A673 (cell line): Measurements from ENCODE around the gene SCN2A. TPM values are rescaled to one million over a fixed set of nuclear protein-coding genes. Genes with fewer than 3 reads are reported as not detected.

ENCODE experiments used
- BruUV-seq: library from RNA; stranded (reverse); fragments of 400-500 nt; replicated peaks from 2 replicates; lab custom pipeline; 2021; lab: Mats Ljungman, UMichigan
- CTCF ChIA-PET: fragments of 300-600 bp; sonication (Branson Sonifier 250); formaldehyde crosslinking; loops from one replicate; lab custom pipeline; 2022; ENCODE audit warnings: antibody characterized with exemption; lab: Charles Lee
- POLR2A ChIA-PET: fragments of 300-600 bp; sonication (Branson Sonifier 250); formaldehyde crosslinking; loops from one replicate; lab custom pipeline; 2022; ENCODE audit warnings: antibody characterized with exemption; ENCODE audit not compliant: low non-redundant PET; lab: Charles Lee
- DNase-seq: peaks from one replicate; pipeline ENCODE4 v3.0.0-alpha.2; 2015; ENCODE audit warnings: low spot score
- H3K27ac ChIP-seq: fragments of 200-600 bp; sonication (generic); 2 replicates; pipeline ENCODE4 v1.5.1; 2016; ENCODE audit warnings: mixed run types, low read depth, mild to moderate bottlenecking, mixed read lengths, antibody characterized with exemption, low read length; ENCODE audit not compliant: poor library complexity, severe bottlenecking
- H3K27me3 ChIP-seq: fragments of 200-600 bp; sonication (generic); replicated peaks from 2 replicates; pipeline ENCODE4 v1.6.1; 2017; ENCODE audit warnings: mixed run types, low read depth, mild to moderate bottlenecking, mixed read lengths, antibody characterized with exemption, low read length; ENCODE audit not compliant: insufficient read depth, poor library complexity
- H3K36me3 ChIP-seq: fragments of 200-600 bp; sonication (generic); 2 replicates; pipeline ENCODE4 v1.6.1; 2016; ENCODE audit warnings: mixed run types, mild to moderate bottlenecking, mixed read lengths, antibody characterized with exemption, low read length; ENCODE audit not compliant: insufficient read depth, poor library complexity, severe bottlenecking
- H3K4me1 ChIP-seq: fragments of 200-600 bp; sonication (generic); 2 replicates; pipeline ENCODE4 v1.6.1; 2017; ENCODE audit warnings: mixed run types, mild to moderate bottlenecking, mixed read lengths, antibody characterized with exemption, low read length; ENCODE audit not compliant: insufficient read depth, poor library complexity, severe bottlenecking
- H3K4me3 ChIP-seq: fragments of 200-600 bp; sonication (generic); 2 replicates; pipeline ENCODE4 v1.5.1; 2016; ENCODE audit warnings: low read depth, mixed run types, mild to moderate bottlenecking, mixed read lengths, low read length; ENCODE audit not compliant: poor library complexity, severe bottlenecking
- H3K9me3 ChIP-seq: fragments of 200-600 bp; sonication (generic); 2 replicates; pipeline ENCODE4 v1.6.1; 2016; ENCODE audit warnings: mixed run types, low read depth, mild to moderate bottlenecking, mixed read lengths, antibody characterized with exemption, low read length; ENCODE audit not compliant: poor library complexity, severe bottlenecking
- EZH2 ChIP-seq: fragments of 200-600 bp; sonication (generic); IDR thresholded peaks from 2 replicates; pipeline ENCODE4 v1.6.1; 2017; ENCODE audit warnings: borderline replicate concordance, low read depth, mild to moderate bottlenecking, mixed read lengths, antibody characterized with exemption, low read length; ENCODE audit not compliant: poor library complexity, severe bottlenecking
- intact Hi-C: fragments of 100-400 bp; cut with micrococcal nuclease; formaldehyde crosslinking; loops from one replicate; pipeline ENCODE4 v1.10.0; 2022; ENCODE audit not compliant: unreplicated experiment
- total RNA-seq: library from RNA; stranded (reverse); gene quantifications from 2 replicates; pipeline ENCODE4 v1.2.3, GENCODE V29; 2021
- TF ChIP-seq, protein P1 (sequence below): fragments of 300-800, 200-600 bp; sonication (generic); conservative IDR thresholded peaks from 2 replicates; pipeline ENCODE4 v1.5.1; 2017; ENCODE audit warnings: low read depth, mild to moderate bottlenecking, antibody characterized with exemption, low read length, moderate library complexity, mixed read lengths

The SCN2A gene
- total RNA-seq, 1 experiment from 2014 or later: 0.73 TPM

DNA sequence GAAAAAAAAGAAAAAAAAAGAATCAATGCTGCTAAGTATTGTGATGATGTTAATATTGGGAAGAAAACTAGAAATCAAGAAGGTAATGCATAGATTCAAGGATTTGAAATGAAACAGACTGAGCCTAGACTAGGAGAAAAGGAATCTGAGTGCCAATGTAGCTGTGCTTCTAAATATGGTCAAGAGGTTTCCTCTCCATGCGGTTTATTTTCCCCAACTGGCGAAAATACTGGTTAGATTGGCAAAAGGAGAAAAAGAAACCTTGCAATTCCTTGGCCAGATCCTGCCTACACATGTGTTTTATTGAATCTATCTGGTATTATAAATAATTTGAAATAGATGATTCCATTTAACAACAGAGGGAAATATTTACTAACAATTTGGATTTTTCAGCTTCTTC lies 41.0 kb upstream of the SCN2A start:
- no TSS peak for BruUV-seq
- Histone ChIP-seq H3K9me3 (no peaks in the 10 kb centered on the region), H3K27ac (no peak overlapping the region), H3K4me1 (peaks cover 10% of the 10 kb centered on the region), H3K36me3 (no peaks in the 10 kb centered on the region), H3K27me3 (no peaks in the 10 kb centered on the region), H3K4me3 (no peak overlapping the region)
- POLR2A ChIA-PET: no interaction called here
- CTCF ChIA-PET: no interaction called here
- no peak for TF ChIP-seq EZH2
- intact Hi-C loops: no loop called here
- DNase-seq: no peak

DNA sequence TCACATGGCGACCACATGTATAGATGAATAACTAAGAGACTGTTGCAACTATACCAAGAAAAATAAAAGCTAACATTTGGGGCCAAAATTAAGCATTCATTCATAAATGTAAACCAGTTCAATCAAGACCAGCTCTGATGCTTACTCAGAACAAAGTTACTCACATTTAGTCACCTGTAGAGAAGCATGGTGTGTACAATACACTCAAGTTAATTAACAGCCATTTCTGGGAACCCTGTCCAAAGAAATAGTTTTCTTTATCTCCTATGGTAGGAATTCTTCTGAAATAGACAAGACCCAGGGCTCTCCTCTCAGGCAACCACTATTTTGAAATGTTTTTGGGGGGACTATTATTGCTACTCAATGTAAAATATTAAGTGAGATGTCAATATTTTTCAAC lies 37.0 kb upstream of the SCN2A start:
- no TSS peak for BruUV-seq
- no peak for DNase-seq
- TF ChIP-seq, protein P1, sequence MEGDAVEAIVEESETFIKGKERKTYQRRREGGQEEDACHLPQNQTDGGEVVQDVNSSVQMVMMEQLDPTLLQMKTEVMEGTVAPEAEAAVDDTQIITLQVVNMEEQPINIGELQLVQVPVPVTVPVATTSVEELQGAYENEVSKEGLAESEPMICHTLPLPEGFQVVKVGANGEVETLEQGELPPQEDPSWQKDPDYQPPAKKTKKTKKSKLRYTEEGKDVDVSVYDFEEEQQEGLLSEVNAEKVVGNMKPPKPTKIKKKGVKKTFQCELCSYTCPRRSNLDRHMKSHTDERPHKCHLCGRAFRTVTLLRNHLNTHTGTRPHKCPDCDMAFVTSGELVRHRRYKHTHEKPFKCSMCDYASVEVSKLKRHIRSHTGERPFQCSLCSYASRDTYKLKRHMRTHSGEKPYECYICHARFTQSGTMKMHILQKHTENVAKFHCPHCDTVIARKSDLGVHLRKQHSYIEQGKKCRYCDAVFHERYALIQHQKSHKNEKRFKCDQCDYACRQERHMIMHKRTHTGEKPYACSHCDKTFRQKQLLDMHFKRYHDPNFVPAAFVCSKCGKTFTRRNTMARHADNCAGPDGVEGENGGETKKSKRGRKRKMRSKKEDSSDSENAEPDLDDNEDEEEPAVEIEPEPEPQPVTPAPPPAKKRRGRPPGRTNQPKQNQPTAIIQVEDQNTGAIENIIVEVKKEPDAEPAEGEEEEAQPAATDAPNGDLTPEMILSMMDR: no peak
- no peak for TF ChIP-seq EZH2
- H3K36me3 ChIP-seq: no peaks in the 10 kb centered on the region
- CTCF ChIA-PET: interaction anchor here (2.8 kb wide), 1 partner anchor 185 kb away, joined by 34 read pairs; no protein-coding TSS in a partner anchor
- H3K27ac ChIP-seq: no peak overlapping the region
- H3K9me3 ChIP-seq: no peaks in the 10 kb centered on the region
- H3K4me3 ChIP-seq: no peak overlapping the region
- H3K27me3 ChIP-seq: no peaks in the 10 kb centered on the region
- H3K4me1 ChIP-seq: no peaks in the 10 kb centered on the region
- POLR2A ChIA-PET: no interaction called here
- intact Hi-C loops: loop anchor here (5.0 kb wide), 1 partner anchor 465 kb away; no protein-coding TSS in a partner anchor

DNA sequence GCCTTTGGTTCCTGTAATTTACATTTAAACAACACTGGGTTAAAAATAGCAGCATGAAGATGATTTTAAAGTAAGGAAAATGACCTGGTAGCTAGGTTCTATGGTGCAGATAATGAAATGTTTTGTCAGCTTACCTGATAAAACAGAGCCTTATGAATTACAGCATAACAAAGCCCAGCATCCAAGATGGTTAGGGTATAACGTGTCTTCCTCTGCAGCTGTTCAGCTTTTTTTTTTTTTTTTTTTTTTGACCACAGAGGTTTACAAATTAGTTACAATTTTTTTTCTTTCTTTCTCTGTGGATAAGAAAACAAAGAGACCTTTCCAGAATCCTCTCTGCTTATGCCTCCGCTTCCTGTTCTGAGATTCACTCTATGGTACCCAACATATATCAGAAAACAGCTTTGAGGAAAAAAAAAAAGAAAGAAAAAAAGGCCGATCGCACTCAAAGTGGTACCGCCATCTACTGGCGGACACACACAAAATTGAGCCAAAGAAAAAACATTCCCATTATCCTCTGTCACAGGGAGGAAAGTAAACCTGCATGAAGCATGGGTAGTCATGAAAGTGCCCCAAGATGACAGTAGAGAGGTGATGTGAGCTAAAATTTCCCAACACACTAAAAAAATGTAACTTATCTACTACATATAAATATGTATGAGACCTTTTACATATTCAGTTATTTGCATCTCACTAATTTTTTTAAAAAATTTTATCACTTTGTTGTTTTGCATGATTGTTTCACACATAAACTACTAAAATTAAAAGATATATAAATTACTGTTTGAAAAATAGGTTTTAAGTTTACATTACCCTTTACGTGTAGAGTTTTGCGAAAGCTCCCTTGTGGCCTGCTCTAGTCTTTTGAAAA lies 35.3 kb upstream of the SCN2A start, which contains the start of gene SCN3A:
TSS of gene SCN3A (minus strand) at position 362 of the 871 bp plus-strand sequence. CDS start 27,656 bp downstream, outside the sequence.
- no peak for TF ChIP-seq EZH2
- TF ChIP-seq, protein P1: peak; percentile 88
- H3K27ac ChIP-seq: no peak within 1 kb of the TSS
- no peak within 1 kb of the TSS for H3K4me3 ChIP-seq
- no peaks in the 10 kb centered on the region for H3K9me3 ChIP-seq
- intact Hi-C loops: loop anchor here (1.0 to 5.0 kb wide), 2 partner anchors 187 to 467 kb away; no protein-coding TSS in a partner anchor
- peak; percentile 73 for DNase-seq
- no TSS peak for BruUV-seq
- ChIA-PET POLR2A (no interaction called here), CTCF (interaction anchor here (0.6 to 2.8 kb wide), 22 partner anchors 22 to 578 kb away, joined by 3 to 34 read pairs (median 4); partner anchors contain the start of gene SCN2A)
- H3K4me1 ChIP-seq: no peaks in the 10 kb centered on the region
- no peaks in the 10 kb centered on the region for H3K27me3 ChIP-seq
- no peaks in the 10 kb centered on the region for H3K36me3 ChIP-seq
